Parathyroid adenoma (tissue), 2 donors: Measurements from ENCODE around the gene SORD.
A peak's percentile ranks its signal among the peaks of the same experiment; 100 is the strongest.

Experiments used
- H2AFZ ChIP-seq: fragments of 300-600 bp; sonication (generic); one replicate; pipeline ENCODE4 v1.7.0; 2017; ENCODE audit warnings: antibody characterized with exemption, mild to moderate bottlenecking
- H3K27ac ChIP-seq: fragments of 300-600 bp; sonication (generic); one replicate; pipeline ENCODE4 v1.7.0; 2017
- H3K27me3 ChIP-seq: fragments of 300-600 bp; sonication (generic); one replicate; pipeline ENCODE4 v1.7.0; 2017; ENCODE audit warnings: low read length; ENCODE audit not compliant: control insufficient read depth, insufficient read depth
- H3K36me3 ChIP-seq: fragments of 300-600 bp; sonication (generic); one replicate; pipeline ENCODE4 v1.7.0; 2017; ENCODE audit warnings: low read length; ENCODE audit not compliant: control insufficient read depth, insufficient read depth
- H3K4me1 ChIP-seq: fragments of 300-600 bp; sonication (generic); one replicate; pipeline ENCODE4 v1.7.0; 2017; ENCODE audit warnings: control low read depth
- H3K4me2 ChIP-seq: fragments of 300-600 bp; sonication (generic); one replicate; pipeline ENCODE4 v1.7.0; 2017; ENCODE audit warnings: low read length
- H3K4me3 ChIP-seq: fragments of 300-600 bp; sonication (generic); one replicate; pipeline ENCODE4 v1.7.0; 2017; ENCODE audit warnings: low read depth, low read length
- H3K79me2 ChIP-seq: fragments of 300-600 bp; sonication (generic); one replicate; pipeline ENCODE4 v1.7.0; 2017; ENCODE audit warnings: control low read depth
- H3K9ac ChIP-seq: fragments of 300-600 bp; sonication (generic); one replicate; pipeline ENCODE4 v1.7.0; 2017; ENCODE audit warnings: mild to moderate bottlenecking
- H3K9me3 ChIP-seq: fragments of 300-600 bp; sonication (generic); one replicate; pipeline ENCODE4 v1.7.0; 2017; ENCODE audit warnings: low read length; ENCODE audit not compliant: control insufficient read depth
- TF ChIP-seq, protein P1 (sequence below): fragments of 300-600 bp; sonication (generic); IDR thresholded peaks from one replicate; pipeline ENCODE4 v1.7.0; 2017; ENCODE audit warnings: antibody characterized with exemption, mild to moderate bottlenecking
- donor health status: primary hyperparathyroidism.

SORD gene

DNA sequence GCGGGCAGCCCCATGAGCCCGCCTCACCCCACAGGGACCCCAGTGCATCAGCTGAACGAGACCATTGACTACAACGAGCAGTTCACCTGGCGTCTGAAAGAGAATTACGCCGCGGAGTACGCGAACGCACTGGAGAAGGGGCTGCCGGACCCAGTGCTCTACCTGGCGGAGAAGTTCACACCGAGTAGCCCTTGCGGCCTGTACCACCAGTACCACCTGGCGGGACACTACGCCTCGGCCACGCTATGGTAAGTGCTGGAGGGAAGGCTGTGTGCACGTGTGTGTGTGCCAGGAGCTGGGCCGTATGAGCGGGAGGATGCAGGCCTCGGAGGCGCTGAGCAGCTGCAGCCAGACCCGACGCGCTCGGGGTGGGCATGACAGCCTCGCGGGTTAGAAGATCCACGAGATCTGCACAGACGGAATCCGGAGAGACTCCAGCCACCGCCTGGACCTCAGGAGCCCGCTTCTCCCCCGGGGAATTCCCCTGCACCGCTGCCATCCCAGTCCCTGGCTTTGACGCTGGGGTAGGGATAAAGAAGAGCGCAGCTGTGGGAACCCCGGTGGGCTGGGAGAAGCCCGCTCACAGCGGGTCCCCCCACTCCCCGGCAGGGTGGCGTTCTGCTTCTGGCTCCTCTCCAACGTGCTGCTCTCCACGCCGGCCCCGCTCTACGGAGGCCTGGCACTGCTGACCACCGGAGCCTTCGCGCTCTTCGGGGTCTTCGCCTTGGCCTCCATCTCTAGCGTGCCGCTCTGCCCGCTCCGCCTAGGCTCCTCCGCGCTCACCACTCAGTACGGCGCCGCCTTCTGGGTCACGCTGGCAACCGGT lies 93.7 kb downstream of the SORD start:
- Histone ChIP-seq H3K4me1 (no peaks in the 10 kb centered on the region), H3K36me3 (no peaks in the 10 kb centered on the region), H3K4me3 (no peak overlapping the region), H3K79me2 (no peaks in the 10 kb centered on the region), H3K9me3 (no peaks in the 10 kb centered on the region), H3K27ac (no peak overlapping the region), H3K27me3 (no peaks in the 10 kb centered on the region), H3K4me2 (no peak overlapping the region), H3K9ac (no peak overlapping the region), H2AFZ (no peak overlapping the region)
- TF ChIP-seq, protein P1, sequence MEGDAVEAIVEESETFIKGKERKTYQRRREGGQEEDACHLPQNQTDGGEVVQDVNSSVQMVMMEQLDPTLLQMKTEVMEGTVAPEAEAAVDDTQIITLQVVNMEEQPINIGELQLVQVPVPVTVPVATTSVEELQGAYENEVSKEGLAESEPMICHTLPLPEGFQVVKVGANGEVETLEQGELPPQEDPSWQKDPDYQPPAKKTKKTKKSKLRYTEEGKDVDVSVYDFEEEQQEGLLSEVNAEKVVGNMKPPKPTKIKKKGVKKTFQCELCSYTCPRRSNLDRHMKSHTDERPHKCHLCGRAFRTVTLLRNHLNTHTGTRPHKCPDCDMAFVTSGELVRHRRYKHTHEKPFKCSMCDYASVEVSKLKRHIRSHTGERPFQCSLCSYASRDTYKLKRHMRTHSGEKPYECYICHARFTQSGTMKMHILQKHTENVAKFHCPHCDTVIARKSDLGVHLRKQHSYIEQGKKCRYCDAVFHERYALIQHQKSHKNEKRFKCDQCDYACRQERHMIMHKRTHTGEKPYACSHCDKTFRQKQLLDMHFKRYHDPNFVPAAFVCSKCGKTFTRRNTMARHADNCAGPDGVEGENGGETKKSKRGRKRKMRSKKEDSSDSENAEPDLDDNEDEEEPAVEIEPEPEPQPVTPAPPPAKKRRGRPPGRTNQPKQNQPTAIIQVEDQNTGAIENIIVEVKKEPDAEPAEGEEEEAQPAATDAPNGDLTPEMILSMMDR = no peak

DNA sequence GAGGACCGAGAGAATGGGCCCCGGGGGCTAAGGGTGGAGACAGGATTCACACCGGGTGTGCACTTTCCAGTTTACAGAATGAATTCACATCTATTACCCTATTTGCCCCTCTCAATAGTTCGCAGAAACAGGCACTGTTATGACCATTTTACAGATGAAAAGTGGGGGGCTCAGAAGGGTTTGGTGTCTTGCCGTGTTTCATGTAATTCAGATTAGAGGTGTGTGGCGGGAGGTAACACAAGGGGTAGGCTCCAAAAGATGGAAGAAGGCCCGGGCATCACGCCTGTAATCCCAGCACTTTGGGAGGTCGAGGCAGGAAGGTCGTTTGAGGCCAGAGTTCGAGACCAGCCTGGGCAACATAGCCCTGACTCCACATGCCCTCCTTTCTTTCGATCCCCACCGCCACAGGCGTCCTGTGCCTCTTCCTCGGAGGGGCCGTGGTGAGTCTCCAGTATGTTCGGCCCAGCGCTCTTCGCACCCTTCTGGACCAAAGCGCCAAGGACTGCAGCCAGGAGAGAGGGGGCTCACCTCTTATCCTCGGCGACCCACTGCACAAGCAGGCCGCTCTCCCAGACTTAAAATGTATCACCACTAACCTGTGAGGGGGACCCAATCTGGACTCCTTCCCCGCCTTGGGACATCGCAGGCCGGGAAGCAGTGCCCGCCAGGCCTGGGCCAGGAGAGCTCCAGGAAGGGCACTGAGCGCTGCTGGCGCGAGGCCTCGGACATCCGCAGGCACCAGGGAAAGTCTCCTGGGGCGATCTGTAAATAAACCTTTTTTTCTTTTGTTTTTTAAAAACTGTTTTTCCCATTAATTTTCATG lies 94.5 kb downstream of the SORD start:
- no peaks in the 10 kb centered on the region for H3K36me3 ChIP-seq
- peak overlapping the region; percentile 29 for H3K4me3 ChIP-seq
- H3K27me3 ChIP-seq = no peaks in the 10 kb centered on the region
- H3K79me2 ChIP-seq = no peaks in the 10 kb centered on the region
- H3K9ac ChIP-seq = no peak overlapping the region
- H3K4me2 ChIP-seq = peak overlapping the region; percentile 55
- TF ChIP-seq, protein P1 = no peak
- H3K9me3 ChIP-seq = no peaks in the 10 kb centered on the region
- H3K27ac ChIP-seq = no peak overlapping the region
- H3K4me1 ChIP-seq = no peaks in the 10 kb centered on the region
- peak overlapping the region; percentile 36 for H2AFZ ChIP-seq

DNA sequence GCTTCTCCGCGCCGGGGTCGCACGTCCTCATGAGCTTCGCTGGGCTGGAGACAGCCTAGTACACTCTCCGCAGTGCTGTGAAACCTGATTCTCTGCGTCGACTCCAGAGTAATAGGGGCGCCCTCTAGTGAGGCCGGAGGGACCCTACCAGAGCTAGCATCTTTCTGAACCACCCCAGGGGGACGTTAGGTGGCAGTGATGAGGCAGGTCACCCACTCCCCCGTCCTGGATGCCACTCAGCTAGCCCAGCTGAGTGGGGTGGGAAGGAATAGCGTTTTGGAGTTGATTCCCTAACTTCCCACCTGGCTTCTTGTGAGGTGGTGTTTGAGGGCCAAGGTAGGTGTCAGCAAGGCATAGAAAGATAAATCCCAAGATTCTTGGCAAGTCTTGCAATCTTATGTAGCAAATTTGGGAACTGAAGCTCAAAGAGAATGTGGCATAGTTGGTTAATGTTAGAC lies 95.2 kb downstream of the SORD start:
- no peaks in the 10 kb centered on the region for H3K4me1 ChIP-seq
- no peaks in the 10 kb centered on the region for H3K79me2 ChIP-seq
- no peaks in the 10 kb centered on the region for H3K27me3 ChIP-seq
- H3K4me2 ChIP-seq = peak overlapping the region; percentile 55
- H2AFZ ChIP-seq = peak overlapping the region; percentile 36
- no peak overlapping the region for H3K9ac ChIP-seq
- no peak overlapping the region for H3K27ac ChIP-seq
- H3K36me3 ChIP-seq = no peaks in the 10 kb centered on the region
- H3K4me3 ChIP-seq = peak overlapping the region; percentile 29
- no peaks in the 10 kb centered on the region for H3K9me3 ChIP-seq
- TF ChIP-seq, protein P1 = peak; percentile 88

DNA sequence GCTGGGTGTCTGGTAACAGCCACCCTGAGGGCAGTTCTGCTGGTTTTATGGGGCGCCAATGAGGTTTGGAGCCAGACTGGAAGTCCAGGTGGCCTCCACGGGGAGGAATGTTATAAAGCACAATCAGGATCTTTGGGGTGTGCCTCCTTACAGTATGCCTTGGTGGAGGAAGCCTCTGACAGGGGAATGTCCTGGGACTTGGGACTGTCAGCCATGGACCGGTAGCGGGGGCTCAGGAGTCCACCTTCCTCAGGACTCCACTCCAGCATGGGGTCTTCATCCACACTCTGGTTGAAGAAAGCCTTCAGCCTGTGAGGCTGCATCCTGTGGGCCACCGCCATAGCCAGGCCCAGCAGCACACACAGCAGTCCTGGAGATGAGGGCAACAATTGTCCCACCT lies 96.0 kb downstream of the SORD start:
- Histone ChIP-seq H3K36me3 (no peaks in the 10 kb centered on the region), H3K79me2 (no peaks in the 10 kb centered on the region), H2AFZ (no peak overlapping the region), H3K9me3 (no peaks in the 10 kb centered on the region), H3K4me1 (no peaks in the 10 kb centered on the region), H3K27ac (no peak overlapping the region), H3K9ac (no peak overlapping the region), H3K27me3 (no peaks in the 10 kb centered on the region), H3K4me3 (no peak overlapping the region), H3K4me2 (no peak overlapping the region)
- TF ChIP-seq, protein P1 = no peak
